ENCODE results near the gene GPT2. TPM values are rescaled to one million over a fixed set of nuclear protein-coding genes. Genes with fewer than 3 reads are reported as not detected.

Gene GPT2
- total RNA-seq, 4 donors from 2014 or later: 5.5 to 19.2 (median 13.2) TPM

- Histone ChIP-seq H3K27me3 (no peaks in the 10 kb centered on the region), H3K27ac (no peak overlapping the region), H3K4me1 (peaks cover 11 to 16% of the 10 kb centered on the region in 2 donors), H3K4me3 (replicated peaks in 1 of 3) (no peak overlapping the region), H3K36me3 (no peaks in the 10 kb centered on the region), H3K9me3 (no peaks in the 10 kb centered on the region)
- whole genome bisulfite sequencing, 2 donors: 67 to 69% methylated on average over 9 of the region's 9 CpGs
- intact Hi-C loops (cut with DNase I): no loop called here
- TF ChIP-seq CTCF (IDR thresholded peaks at IDR 0.05): no peak
- no peak for TF ChIP-seq POLR2A (IDR thresholded peaks at IDR 0.05)
- DNase-seq: no peak
Observed at GRCh38 chr16:46882304-46882939, 1.7 kb upstream of the GPT2 start.

GRCh38 chr16:46882940-46883307, 1.2 kb upstream of the GPT2 start:
- Histone ChIP-seq H3K9me3 (no peaks in the 10 kb centered on the region), H3K36me3 (no peaks in the 10 kb centered on the region), H3K4me1 (peaks cover 11 to 16% of the 10 kb centered on the region in 2 donors), H3K27ac (no peak overlapping the region), H3K27me3 (no peaks in the 10 kb centered on the region), H3K4me3 (replicated peaks in 1 of 3) (no peak overlapping the region)
- intact Hi-C loops (cut with DNase I): no loop called here
- TF ChIP-seq CTCF (IDR thresholded peaks at IDR 0.05) (no peak), POLR2A (IDR thresholded peaks at IDR 0.05) (no peak)
- WGBS, 2 donors: 88 to 93% methylated on average over 6 of the region's 6 CpGs
- no peak for DNase-seq

GRCh38 chr16:46883353-46883689, 841 bp upstream of the GPT2 start:
- TF ChIP-seq POLR2A (IDR thresholded peaks at IDR 0.05) (no peak), CTCF (IDR thresholded peaks at IDR 0.05) (no peak)
- Histone ChIP-seq H3K27me3 (no peaks in the 10 kb centered on the region), H3K4me3 (replicated peaks in 1 of 3) (peak overlapping the region in 1 of 3 donors; percentile 80), H3K4me1 (peaks cover 11 to 16% of the 10 kb centered on the region in 2 donors), H3K27ac (peak overlapping the region in 1 of 3 donors; percentile 19), H3K9me3 (no peaks in the 10 kb centered on the region), H3K36me3 (no peaks in the 10 kb centered on the region)
- DNase-seq: no peak
- 30 to 41% methylated on average over 10 of the region's 10 CpGs for WGBS, 2 donors
- intact Hi-C loops (cut with DNase I): no loop called here

GRCh38 chr16:46884513-46885293, 541 bp downstream of the GPT2 start:
- no peaks in the 10 kb centered on the region for H3K9me3 ChIP-seq
- peak overlapping the region; percentile 38 to 80 (median 58) for H3K4me3 ChIP-seq (replicated peaks in 1 of 3)
- no peaks in the 10 kb centered on the region for H3K27me3 ChIP-seq
- peak; percentile 16 to 19 for DNase-seq
- no peak overlapping the region for H3K27ac ChIP-seq
- 10 to 22% methylated on average over 12 to 19 of the region's 72 CpGs for WGBS, 2 donors
- TF ChIP-seq POLR2A (IDR thresholded peaks at IDR 0.05): no peak
- no peak for TF ChIP-seq CTCF (IDR thresholded peaks at IDR 0.05)
- intact Hi-C loops (cut with DNase I): no loop called here
- no peaks in the 10 kb centered on the region for H3K36me3 ChIP-seq
- peaks cover 11 to 16% of the 10 kb centered on the region in 2 donors for H3K4me1 ChIP-seq
